Stimulated activated memory B cell treated with anti-CD40 and anti-IgM and Interleukin-4, amounts not matched to agents 10 μg/mL and 1 μg/mL and 100 μg/mL, for 72 hours (primary cell): ENCODE results near the gene FHIT.
A peak's percentile ranks its signal among the peaks of the same experiment; 100 is the strongest.

Experiments used
- ATAC-seq: fragments of 150-1000 bp; cut with Tn5 transposase; 2 replicates; pipeline ENCODE4 v1.10.0; 2021
- H3K27ac Mint-ChIP-seq: one replicate; pipeline ENCODE4 v1.8.0; 2022; ENCODE audit warnings: mild to moderate bottlenecking, mixed read lengths
- H3K27me3 Mint-ChIP-seq: one replicate; pipeline ENCODE4 v1.8.0; 2022; ENCODE audit warnings: mixed read lengths
- H3K36me3 Mint-ChIP-seq: one replicate; pipeline ENCODE4 v1.8.0; 2022; ENCODE audit warnings: mixed read lengths
- H3K4me1 Mint-ChIP-seq: one replicate; pipeline ENCODE4 v1.8.0; 2022; ENCODE audit warnings: mixed read lengths
- H3K4me3 Mint-ChIP-seq: one replicate; pipeline ENCODE4 v1.8.0; 2022; ENCODE audit warnings: mild to moderate bottlenecking, moderate library complexity, mixed read lengths
- H3K9me3 Mint-ChIP-seq: one replicate; pipeline ENCODE4 v1.8.0; 2022; ENCODE audit warnings: mixed read lengths

Gene FHIT

DNA sequence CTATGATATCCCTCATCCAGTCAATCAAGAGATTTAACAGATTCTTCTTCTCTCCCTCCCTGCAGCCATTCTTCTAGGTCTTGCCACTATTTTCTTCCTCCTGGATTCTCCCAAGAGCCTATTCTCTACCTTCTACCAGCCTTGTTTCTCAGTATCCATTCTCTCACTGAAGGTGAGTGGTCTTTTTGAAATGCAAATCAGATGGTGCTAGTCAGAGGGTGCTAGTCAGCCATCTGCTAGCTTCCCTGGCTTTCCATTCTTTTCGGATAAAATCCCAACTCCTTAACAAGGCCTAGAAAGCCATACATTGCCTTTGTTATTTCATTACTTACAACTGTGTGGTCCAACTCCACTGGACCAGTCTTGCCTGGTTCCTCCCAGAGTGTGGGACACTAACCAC is 1467.1 kb downstream of the FHIT start:
- Mint-ChIP-seq H3K27me3 (no peaks in the 10 kb centered on the region), H3K4me3 (no peak overlapping the region), H3K4me1 (peaks cover 16% of the 10 kb centered on the region), H3K27ac (no peak overlapping the region), H3K9me3 (no peaks in the 10 kb centered on the region), H3K36me3 (no peaks in the 10 kb centered on the region)
- no peak for ATAC-seq

DNA sequence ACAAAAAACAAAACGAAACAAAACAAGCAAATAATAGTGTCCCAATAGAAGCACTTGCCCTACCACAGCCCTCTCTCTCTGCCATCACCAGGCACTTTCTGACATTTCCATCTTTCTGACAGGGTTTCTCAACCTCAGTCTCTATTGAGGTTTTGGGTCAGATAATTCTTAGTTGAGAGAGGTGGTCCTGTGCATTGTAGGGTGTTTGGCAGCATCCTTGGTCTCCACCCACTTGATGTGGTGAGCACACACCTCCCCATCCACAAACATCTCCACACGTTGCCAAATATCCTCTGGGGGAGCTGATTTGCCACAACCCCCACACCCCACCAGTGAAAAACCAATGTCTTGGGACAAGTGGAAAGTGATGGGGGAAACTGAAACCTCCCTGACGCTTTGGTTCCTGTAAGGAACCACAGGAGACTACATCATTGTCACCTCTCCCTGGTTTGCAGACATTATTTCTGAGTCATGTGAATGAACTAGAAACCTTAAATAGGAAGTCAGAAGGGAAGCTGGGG is 1467.7 kb downstream of the FHIT start:
- H3K4me1 Mint-ChIP-seq, result peaks cover 16% of the 10 kb centered on the region
- no peaks in the 10 kb centered on the region for H3K36me3 Mint-ChIP-seq
- H3K27ac Mint-ChIP-seq, result peak overlapping the region; percentile 38
- peak; percentile 83 for ATAC-seq
- H3K4me3 Mint-ChIP-seq, result no peak overlapping the region
- no peaks in the 10 kb centered on the region for H3K27me3 Mint-ChIP-seq
- H3K9me3 Mint-ChIP-seq, result no peaks in the 10 kb centered on the region

DNA sequence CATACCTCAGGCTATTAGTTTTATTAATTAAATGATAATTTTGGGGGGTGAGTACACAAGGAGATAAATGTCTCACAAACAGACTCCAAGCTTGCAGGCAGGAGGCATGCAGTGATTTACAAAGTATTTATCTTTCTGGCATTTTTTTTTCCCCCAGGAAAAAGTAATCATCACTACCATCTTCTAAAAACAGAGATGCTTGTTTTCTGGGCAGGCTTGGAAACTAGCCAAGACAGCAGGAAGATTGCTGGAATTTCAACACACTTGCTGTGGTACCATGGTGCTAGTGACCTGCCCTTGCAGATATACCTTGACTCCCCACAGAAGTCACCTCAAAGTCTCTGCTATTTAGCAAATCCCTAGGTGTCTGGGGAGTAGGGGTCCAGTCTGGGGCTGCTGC is 1468.6 kb downstream of the FHIT start:
- H3K4me1 Mint-ChIP-seq, result peaks cover 22% of the 10 kb centered on the region
- H3K27ac Mint-ChIP-seq, result no peak overlapping the region
- H3K9me3 Mint-ChIP-seq, result no peaks in the 10 kb centered on the region
- no peak for ATAC-seq
- no peak overlapping the region for H3K4me3 Mint-ChIP-seq
- no peaks in the 10 kb centered on the region for H3K27me3 Mint-ChIP-seq
- no peaks in the 10 kb centered on the region for H3K36me3 Mint-ChIP-seq

DNA sequence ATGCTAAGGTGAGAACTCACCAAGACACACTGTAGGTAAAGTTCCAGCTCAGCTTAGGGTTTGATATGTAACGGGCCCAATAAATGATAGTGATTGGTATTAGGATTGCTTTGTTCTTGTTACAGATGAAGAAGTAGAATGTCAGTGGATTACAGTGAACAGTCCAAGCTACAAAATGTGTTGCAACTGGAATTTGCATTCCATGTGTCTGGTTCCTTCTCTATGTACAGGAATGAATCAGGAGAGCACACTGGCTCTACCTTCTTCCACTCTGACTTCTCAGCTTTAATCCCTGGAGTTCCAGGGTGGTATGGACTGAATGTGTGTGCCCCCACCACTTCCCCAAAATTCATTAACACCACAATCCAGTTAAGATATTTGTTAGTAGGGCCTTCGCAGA is 1471.0 kb downstream of the FHIT start:
- Mint-ChIP-seq H3K4me3 (no peak overlapping the region), H3K27ac (no peak overlapping the region), H3K36me3 (no peaks in the 10 kb centered on the region), H3K4me1 (peaks cover 32% of the 10 kb centered on the region), H3K9me3 (no peaks in the 10 kb centered on the region), H3K27me3 (no peaks in the 10 kb centered on the region)
- no peak for ATAC-seq

DNA sequence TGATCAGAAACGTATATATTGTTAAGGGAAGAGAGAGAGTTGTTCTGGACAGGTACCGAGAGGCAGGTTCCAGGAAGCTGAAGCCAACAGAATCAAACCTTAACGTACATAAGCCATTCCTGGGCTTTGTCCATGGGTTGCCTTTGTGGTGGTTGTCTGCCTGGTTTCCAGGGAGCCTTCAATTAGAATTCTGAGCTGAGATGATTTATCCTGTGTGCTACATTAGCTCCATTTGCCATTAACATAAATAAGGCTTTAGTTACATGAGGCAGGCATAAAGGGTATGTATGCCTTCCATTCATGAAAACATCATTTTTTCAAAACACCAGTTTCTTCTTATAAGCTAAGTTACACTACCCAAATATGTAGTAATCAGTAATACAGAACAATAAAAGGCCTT is 1472.0 kb downstream of the FHIT start:
- no peaks in the 10 kb centered on the region for H3K9me3 Mint-ChIP-seq
- ATAC-seq, result no peak
- no peaks in the 10 kb centered on the region for H3K27me3 Mint-ChIP-seq
- peaks cover 26% of the 10 kb centered on the region for H3K4me1 Mint-ChIP-seq
- no peaks in the 10 kb centered on the region for H3K36me3 Mint-ChIP-seq
- no peak overlapping the region for H3K4me3 Mint-ChIP-seq
- H3K27ac Mint-ChIP-seq, result no peak overlapping the region

DNA sequence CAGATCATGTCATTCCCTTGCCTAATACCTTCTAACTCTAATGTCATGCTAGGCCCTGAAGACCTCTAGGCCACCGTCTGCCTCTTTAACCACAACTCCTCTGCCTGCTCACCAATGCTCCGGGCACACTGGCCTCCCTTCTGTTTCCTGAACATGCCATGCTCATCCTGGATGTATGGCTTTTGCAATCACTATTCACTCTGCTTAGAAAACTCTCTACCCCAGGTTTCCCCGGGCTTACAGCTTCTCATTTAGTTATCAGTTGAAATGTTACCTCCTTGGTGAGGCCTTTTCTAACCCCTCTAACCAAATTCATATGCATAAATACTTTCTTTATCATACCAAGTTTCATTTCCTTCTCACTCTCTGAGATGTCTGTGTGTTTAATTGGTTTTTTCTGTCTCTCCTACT is 1473.6 kb downstream of the FHIT start:
- Mint-ChIP-seq H3K4me3 (peak overlapping the region; percentile 3), H3K9me3 (no peaks in the 10 kb centered on the region), H3K27ac (peak overlapping the region; percentile 41), H3K4me1 (peaks cover 22% of the 10 kb centered on the region), H3K27me3 (no peaks in the 10 kb centered on the region), H3K36me3 (no peaks in the 10 kb centered on the region)
- ATAC-seq, result peak; percentile 70

DNA sequence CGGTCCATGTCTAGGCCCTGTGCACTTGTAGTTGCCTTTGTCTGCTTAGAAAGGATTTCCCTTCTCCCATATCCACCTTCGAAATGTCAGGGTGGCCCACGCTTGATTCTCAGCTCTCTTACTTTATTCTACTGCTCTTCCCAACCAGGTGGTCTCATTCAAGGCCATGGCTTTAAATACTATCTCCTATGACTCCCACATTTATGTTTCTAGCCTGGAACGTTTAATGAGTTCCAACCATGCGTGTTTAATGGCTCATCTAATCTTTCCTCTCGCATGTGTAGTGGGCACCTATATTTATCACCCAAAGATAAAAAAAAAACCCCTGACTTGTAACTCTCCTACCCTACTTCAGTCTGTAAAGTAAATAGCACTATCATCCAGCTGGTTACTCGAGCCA is 1474.2 kb downstream of the FHIT start:
- H3K36me3 Mint-ChIP-seq, result no peaks in the 10 kb centered on the region
- H3K27me3 Mint-ChIP-seq, result no peaks in the 10 kb centered on the region
- peak overlapping the region; percentile 41 for H3K27ac Mint-ChIP-seq
- no peak overlapping the region for H3K4me3 Mint-ChIP-seq
- no peaks in the 10 kb centered on the region for H3K9me3 Mint-ChIP-seq
- peaks cover 28% of the 10 kb centered on the region for H3K4me1 Mint-ChIP-seq
- no peak for ATAC-seq

DNA sequence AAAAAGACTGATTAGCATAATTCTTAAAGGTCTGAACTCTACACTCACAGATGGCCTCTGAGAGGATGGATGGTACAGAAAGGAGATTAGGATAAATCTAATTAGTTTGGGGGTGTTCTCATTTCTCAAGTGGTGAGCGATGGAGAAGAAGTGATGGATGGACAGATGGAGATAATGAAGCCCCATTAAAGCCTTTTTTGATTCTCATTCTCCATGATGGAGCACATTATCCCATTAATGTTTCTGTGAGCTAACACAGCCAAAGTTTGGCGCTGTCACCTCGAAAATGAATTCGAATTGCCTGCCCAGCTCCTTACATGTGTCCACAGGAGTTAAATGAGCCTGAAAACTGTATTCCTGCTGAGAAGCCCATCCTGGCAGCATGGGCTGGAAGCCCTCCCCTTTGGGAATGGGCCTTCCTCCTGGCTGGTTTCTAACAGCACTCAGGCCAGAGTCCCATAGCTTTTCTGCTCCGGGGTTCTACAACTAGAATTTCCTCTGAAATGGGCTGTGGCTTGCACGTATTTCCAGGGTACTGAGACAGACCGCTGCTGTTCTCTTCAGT is 1475.4 kb downstream of the FHIT start:
- no peaks in the 10 kb centered on the region for H3K36me3 Mint-ChIP-seq
- no peaks in the 10 kb centered on the region for H3K9me3 Mint-ChIP-seq
- H3K4me1 Mint-ChIP-seq, result peaks cover 28% of the 10 kb centered on the region
- no peak for ATAC-seq
- no peak overlapping the region for H3K27ac Mint-ChIP-seq
- no peak overlapping the region for H3K4me3 Mint-ChIP-seq
- no peaks in the 10 kb centered on the region for H3K27me3 Mint-ChIP-seq

DNA sequence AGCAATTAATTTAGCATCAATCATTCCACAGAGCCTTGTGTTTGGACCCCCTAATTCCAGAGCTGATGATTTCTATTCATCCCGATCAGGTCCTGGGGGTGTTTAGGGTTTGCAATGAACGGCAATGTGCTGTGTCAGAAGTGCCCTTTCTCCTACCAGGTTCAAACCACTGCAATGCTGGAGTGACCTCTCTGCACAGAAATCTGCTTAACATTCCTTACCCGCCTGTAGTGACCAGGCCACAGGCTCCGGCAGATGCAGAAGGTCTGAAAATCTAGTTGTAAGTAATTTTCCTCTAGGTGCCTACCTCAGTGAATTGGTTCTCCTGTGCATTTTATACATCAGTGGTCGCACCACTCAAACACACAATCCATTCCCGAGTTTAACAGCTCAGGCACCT is 1476.1 kb downstream of the FHIT start:
- no peak for ATAC-seq
- Mint-ChIP-seq H3K4me3 (no peak overlapping the region), H3K9me3 (no peaks in the 10 kb centered on the region), H3K27me3 (no peaks in the 10 kb centered on the region), H3K36me3 (no peaks in the 10 kb centered on the region), H3K27ac (no peak overlapping the region), H3K4me1 (peaks cover 28% of the 10 kb centered on the region)

DNA sequence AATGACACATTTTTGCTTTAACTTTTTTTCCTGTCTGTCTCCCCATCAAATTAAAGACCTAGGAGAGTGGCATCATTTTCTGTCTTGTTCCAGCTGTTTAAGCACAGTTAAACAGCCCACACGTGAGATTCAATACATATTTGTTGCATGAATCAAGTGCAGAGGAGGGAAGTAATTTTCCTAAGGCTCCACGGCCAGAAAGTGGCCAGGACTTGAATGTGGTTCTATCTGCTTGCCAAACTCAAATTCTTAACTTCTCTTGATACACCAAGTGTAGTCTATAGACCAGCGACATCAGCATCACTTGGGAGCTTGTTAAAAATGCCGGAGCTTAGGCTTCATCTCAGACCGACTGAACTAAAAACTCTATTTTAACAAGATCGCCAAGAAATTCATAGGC is 1476.6 kb downstream of the FHIT start:
- Mint-ChIP-seq H3K36me3 (no peaks in the 10 kb centered on the region), H3K4me3 (no peak overlapping the region), H3K9me3 (no peaks in the 10 kb centered on the region), H3K27ac (no peak overlapping the region), H3K27me3 (no peaks in the 10 kb centered on the region), H3K4me1 (peaks cover 28% of the 10 kb centered on the region)
- no peak for ATAC-seq

DNA sequence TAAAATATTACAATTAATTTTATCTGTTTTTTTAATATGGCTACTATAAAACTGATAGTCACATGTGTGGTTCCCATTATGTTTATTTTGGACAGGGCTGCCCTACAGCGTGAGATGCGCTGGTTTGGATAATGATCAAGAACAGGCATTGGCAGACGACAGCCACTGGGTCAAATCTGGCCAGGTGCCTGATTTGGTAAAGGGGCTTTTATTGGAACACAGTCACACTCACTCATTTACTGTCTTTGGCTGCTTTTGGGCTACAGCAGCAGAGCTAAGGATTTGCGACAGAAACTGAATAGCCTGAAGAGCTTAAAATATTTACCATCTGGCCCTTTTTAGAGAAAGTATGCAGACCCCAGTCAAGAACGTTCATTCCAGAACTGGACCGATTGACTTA is 1477.3 kb downstream of the FHIT start:
- Mint-ChIP-seq H3K4me3 (no peak overlapping the region), H3K36me3 (no peaks in the 10 kb centered on the region), H3K27ac (no peak overlapping the region), H3K9me3 (no peaks in the 10 kb centered on the region), H3K27me3 (no peaks in the 10 kb centered on the region), H3K4me1 (peaks cover 28% of the 10 kb centered on the region)
- ATAC-seq, result no peak

DNA sequence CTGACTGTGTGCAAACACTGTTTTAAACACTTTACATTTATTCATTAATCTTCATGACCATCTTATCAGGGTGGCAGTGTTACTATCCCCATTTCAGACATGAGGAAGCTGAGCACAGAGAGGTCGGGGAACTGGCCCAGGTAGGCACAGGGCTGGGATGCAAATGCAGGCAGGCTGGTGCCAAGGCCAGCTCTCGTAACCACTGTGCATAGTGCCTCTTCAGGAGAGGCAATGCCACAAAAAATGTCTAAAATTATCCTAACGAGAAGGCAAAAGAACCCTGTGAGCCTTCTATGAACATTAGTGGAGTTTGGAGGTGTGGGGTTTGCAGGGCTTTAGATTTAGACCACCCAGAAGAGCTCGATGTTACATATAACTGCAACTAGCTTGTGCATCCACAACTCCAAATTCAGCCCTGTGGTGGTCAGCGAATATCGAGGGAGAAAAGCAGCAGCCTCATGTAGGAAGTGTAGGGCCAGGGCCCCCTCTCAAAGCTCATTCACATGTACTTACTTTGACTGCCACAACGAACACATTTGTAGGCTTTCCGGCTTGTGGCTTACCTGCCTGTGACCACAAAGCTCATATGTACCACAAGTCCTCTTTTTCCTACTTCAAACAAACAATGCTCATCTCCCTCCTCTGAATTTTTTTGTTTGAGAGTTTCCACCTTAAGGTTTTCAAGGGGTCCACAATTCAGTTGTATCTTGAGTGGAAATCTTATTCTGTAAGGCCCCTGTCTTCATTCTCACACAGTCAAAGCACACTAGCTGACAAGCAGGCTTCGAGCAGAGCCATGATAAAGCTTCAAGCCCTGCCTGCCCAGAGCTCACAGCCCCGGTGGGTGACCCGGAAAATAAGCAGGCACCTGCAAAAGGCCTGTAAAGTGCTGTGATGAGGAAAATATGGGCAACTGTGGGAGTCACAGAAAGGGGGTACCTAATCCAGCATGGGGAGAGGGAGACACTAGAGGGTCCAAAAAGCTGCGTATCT is 1478.5 kb downstream of the FHIT start:
- Mint-ChIP-seq H3K36me3 (no peaks in the 10 kb centered on the region), H3K27me3 (no peaks in the 10 kb centered on the region), H3K27ac (no peak overlapping the region), H3K4me3 (no peak overlapping the region), H3K4me1 (peaks cover 22% of the 10 kb centered on the region), H3K9me3 (no peaks in the 10 kb centered on the region)
- no peak for ATAC-seq

DNA sequence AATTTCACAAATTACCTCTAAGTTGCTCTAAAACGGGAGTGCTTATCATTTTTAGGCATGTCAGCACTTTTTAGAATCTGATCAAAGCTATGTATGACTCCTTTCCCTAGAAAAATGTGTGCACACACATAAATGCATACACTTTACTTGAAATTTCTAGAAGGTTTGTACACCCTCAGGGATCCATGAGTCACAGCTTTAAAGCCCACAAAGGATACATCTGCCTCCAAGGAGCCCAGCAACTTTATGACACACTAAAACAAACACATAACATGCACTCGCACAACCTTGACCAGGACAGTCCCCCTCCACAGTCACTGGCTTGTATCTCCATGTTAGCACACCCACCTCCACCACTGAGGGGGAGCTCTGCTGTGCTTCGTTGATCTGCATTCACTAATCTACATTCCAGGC is 1479.5 kb downstream of the FHIT start:
- Mint-ChIP-seq H3K4me3 (no peak overlapping the region), H3K27ac (no peak overlapping the region), H3K36me3 (no peaks in the 10 kb centered on the region), H3K27me3 (no peaks in the 10 kb centered on the region), H3K9me3 (no peaks in the 10 kb centered on the region), H3K4me1 (peaks cover 13% of the 10 kb centered on the region)
- ATAC-seq, result no peak

DNA sequence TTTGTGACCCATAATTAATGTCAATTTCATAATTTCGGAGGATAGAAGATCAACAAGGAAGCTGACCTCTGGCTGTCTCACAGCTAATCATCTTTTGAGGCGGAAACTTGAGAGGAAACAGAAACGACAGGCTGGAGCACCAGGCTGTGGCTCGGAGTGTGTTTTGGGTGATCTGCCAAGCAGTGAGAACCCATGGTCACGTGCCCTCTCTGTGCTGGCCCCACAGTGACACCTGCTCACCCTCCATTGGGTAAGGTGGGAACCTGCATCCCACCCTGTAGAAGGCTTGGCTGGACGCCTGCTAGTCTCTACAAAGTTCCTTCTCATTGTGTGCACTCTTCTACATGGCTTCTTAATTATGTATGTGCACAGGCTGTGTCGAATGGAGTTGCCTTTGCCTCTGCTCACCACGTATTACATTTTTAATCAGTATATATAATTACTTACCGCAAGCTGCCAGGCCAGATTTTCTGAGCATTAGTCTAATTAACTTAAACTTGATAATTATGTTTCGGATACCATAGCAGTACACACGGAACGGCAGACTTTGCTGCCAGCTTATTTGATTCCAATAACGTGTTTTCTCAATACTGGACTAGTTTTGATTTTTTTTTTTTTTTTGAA is 1482.0 kb downstream of the FHIT start:
- no peak for ATAC-seq
- peaks cover 12% of the 10 kb centered on the region for H3K4me1 Mint-ChIP-seq
- H3K9me3 Mint-ChIP-seq, result no peaks in the 10 kb centered on the region
- no peak overlapping the region for H3K27ac Mint-ChIP-seq
- H3K36me3 Mint-ChIP-seq, result no peaks in the 10 kb centered on the region
- no peaks in the 10 kb centered on the region for H3K27me3 Mint-ChIP-seq
- H3K4me3 Mint-ChIP-seq, result no peak overlapping the region

DNA sequence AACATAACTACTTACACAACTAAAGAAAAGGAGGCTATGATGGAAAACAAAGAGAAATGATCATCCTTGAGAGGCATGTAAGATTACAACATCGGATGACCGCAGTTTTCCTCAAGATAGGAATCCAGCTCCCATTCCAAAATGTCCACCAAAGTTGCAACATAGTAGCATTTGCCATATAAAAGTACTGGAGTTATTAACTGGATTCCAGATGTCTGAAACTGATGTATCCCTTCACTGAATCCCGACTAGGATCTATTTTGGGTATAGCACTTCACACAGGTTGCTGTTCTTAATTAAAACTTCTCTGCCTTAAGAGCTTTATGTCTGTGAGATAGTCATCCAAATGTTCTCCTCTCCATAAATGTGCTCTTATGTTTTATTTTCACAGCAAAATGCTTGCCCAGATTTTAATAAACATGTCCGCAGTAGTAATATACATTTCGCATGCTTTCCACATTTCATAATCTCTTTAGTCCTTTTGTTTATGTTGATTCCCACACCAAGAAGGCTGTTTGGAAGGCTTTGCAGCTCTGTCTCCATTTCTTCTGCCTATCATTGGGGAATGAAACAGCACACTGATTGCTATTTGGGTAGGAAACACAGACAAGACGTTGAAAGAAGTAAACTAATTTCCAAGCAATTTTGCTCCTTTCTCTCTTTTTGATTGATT is 1484.9 kb downstream of the FHIT start:
- no peak for ATAC-seq
- Mint-ChIP-seq H3K27ac (no peak overlapping the region), H3K27me3 (no peaks in the 10 kb centered on the region), H3K4me1 (no peaks in the 10 kb centered on the region), H3K36me3 (no peaks in the 10 kb centered on the region), H3K4me3 (no peak overlapping the region), H3K9me3 (no peaks in the 10 kb centered on the region)
